ENCODE data around the gene MALL. TPM values are rescaled to one million over a fixed set of nuclear protein-coding genes. Genes with fewer than 3 reads are reported as not detected.
A peak's percentile ranks its signal among the peaks of the same experiment; 100 is the strongest.
"Not testable (repeated sequence)": the region's sequence is repeated elsewhere in the genome, so short reads cannot be mapped to it uniquely, and the experiment has no call there.

Gene MALL
- total and polyA plus RNA-seq, 2 donors, result 1.2 to 7.7 TPM

DNA sequence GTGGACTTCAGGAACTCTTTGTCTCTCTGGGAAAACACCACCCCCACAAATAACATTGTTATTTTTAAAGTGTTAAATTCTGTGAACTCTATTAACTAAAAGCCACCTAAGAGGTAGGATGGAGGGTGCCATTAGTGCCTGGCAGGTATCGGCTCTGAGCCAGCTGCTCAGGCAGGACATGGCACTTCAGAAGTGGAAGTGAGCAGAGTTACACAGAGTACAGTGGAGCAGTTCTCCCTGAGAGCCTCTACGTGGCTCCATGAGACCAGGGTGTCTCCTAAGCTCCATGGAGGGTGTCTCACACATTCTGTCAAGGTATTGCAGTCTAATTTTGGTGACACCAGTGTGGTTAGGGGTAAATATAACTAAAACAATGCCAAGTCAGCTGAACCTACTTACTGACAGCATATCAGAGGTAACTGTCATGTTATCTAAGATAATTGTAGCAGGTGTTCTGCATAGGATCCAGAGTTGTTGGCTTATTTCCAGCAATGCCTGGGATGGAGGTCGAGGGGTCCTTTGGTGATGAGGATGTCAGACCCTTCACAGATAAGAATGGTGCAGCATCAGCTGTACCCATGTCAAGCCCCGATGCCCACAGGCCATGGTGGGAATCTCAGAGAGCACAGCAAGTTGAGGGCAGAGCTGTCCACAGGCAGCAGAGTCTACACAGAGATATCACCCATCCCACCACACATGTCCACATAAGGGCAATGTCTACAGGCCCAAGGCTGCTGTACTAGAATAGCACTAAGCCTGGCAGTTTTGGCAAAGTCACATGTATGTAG lies 8.6 kb upstream of the MALL start:
- DNase-seq (ENCODE audit: low read depth in 6 of 9, low spot score in 9 of 9), result no peak
- Histone ChIP-seq H3K9me3 (ENCODE audit: control insufficient read depth in 2 of 2, insufficient read depth in 1 of 2, low read length in 1 of 2) (no peaks in the 10 kb centered on the region), H3K27ac (ENCODE audit: low read depth in 1 of 2, low read length in 1 of 2) (no peak overlapping the region), H3K36me3 (ENCODE audit: control insufficient read depth in 2 of 2, insufficient read depth in 2 of 2, low read length in 1 of 2) (no peaks in the 10 kb centered on the region), H3K27me3 (ENCODE audit: control insufficient read depth in 2 of 2, insufficient read depth in 1 of 2, low read length in 1 of 2) (no peaks in the 10 kb centered on the region), H3K4me1 (ENCODE audit: control insufficient read depth in 2 of 2, insufficient read depth in 2 of 2, low read length in 2 of 2) (no peaks in the 10 kb centered on the region), H3K4me3 (ENCODE audit: low read length in 2 of 2) (no peak overlapping the region)
- WGBS, result 95% methylated on average over 4 of the region's 4 CpGs

DNA sequence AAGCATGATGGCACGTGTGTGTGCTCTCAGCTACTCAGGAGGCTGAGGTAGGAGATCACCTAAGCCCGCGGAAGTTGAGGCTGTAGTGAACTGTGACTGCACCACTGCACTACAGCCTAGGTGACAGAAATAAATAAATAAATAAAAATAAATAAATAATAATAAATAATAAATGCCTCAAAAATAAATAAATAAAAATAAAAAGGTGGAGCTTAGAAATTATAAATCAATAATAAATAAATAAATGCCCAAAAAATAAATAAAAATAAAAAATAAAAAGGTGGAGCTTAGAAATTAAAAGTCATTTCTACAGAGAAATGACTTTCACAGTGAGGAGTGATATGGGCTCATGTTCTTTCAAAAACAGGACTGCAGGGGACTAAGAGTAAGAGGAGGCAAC lies 6.0 kb upstream of the MALL start:
- no peaks in the 10 kb centered on the region for H3K4me1 ChIP-seq (ENCODE audit: control insufficient read depth in 2 of 2, insufficient read depth in 2 of 2, low read length in 2 of 2)
- no peaks in the 10 kb centered on the region for H3K9me3 ChIP-seq (ENCODE audit: control insufficient read depth in 2 of 2, insufficient read depth in 1 of 2, low read length in 1 of 2)
- no peak for DNase-seq (ENCODE audit: low read depth in 6 of 9, low spot score in 9 of 9)
- H3K4me3 ChIP-seq (ENCODE audit: low read length in 2 of 2), result no peak overlapping the region
- H3K27ac ChIP-seq (ENCODE audit: low read depth in 1 of 2, low read length in 1 of 2), result no peak overlapping the region
- 96% methylated on average over 3 of the region's 3 CpGs for WGBS
- peaks cover 0 to 16% of the 10 kb centered on the region in 2 donors for H3K27me3 ChIP-seq (ENCODE audit: control insufficient read depth in 2 of 2, insufficient read depth in 1 of 2, low read length in 1 of 2)
- no peaks in the 10 kb centered on the region for H3K36me3 ChIP-seq (ENCODE audit: control insufficient read depth in 2 of 2, insufficient read depth in 2 of 2, low read length in 1 of 2)

GRCh38 chr2:110121052-110121334 lies 5.4 kb upstream of the MALL start:
- no peaks in the 10 kb centered on the region for H3K36me3 ChIP-seq (ENCODE audit: control insufficient read depth in 2 of 2, insufficient read depth in 2 of 2, low read length in 1 of 2)
- WGBS, result 96% methylated on average over 2 of the region's 2 CpGs
- no peak overlapping the region for H3K4me3 ChIP-seq (ENCODE audit: low read length in 2 of 2)
- no peaks in the 10 kb centered on the region for H3K9me3 ChIP-seq (ENCODE audit: control insufficient read depth in 2 of 2, insufficient read depth in 1 of 2, low read length in 1 of 2)
- no peak overlapping the region for H3K27ac ChIP-seq (ENCODE audit: low read depth in 1 of 2, low read length in 1 of 2)
- DNase-seq (ENCODE audit: low read depth in 6 of 9, low spot score in 9 of 9), result no peak
- no peaks in the 10 kb centered on the region for H3K4me1 ChIP-seq (ENCODE audit: control insufficient read depth in 2 of 2, insufficient read depth in 2 of 2, low read length in 2 of 2)
- peaks cover under 1 to 22% of the 10 kb centered on the region in 2 donors for H3K27me3 ChIP-seq (ENCODE audit: control insufficient read depth in 2 of 2, insufficient read depth in 1 of 2, low read length in 1 of 2)

DNA sequence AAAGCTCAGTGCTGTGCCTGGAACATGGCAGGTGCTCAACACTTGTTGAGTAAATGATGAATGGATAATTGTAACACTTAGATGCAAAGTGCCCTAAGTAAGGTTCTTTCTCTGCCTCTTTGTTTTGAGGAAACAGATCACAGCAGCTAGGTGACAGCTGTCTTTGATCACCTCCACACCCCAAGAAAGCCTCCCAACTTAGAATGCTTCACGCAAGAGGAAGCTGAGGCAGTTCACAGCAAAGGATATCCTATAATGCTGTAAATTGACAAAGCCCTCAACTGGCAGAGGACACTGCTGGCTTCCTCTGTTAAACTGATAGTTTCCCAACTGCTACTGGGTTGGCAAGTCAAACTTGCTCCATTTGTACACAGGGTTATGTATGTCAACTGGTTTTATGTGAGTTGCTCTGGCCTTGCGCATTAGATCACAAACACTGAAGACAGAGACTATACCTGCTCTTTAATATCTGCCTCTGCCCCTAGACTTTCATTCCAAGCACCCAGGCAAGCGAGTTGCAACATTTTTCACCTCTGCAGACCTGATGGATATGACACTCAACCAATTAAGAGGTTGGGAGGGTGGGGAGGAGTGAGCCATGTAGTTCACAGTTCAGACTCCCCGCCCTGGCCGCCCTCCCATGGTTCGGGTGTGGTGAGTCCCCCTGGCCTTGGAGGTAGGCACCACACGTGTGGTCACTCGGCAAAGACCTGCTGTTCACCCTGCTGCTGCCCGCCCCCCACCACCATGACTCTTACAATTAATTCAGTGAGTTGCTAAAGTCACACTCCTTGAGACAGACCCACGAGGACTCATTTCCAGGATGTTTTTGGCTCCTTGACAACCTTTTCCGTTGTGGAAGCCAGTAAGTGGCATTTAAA lies 4.8 kb upstream of the MALL start:
- WGBS, result 90% methylated on average over 11 of the region's 11 CpGs
- no peak overlapping the region for H3K4me3 ChIP-seq (ENCODE audit: low read length in 2 of 2)
- peaks cover 6 to 28% of the 10 kb centered on the region in 2 donors for H3K27me3 ChIP-seq (ENCODE audit: control insufficient read depth in 2 of 2, insufficient read depth in 1 of 2, low read length in 1 of 2)
- no peaks in the 10 kb centered on the region for H3K9me3 ChIP-seq (ENCODE audit: control insufficient read depth in 2 of 2, insufficient read depth in 1 of 2, low read length in 1 of 2)
- H3K36me3 ChIP-seq (ENCODE audit: control insufficient read depth in 2 of 2, insufficient read depth in 2 of 2, low read length in 1 of 2), result no peaks in the 10 kb centered on the region
- peak in 3 of 9 donors; percentile 4 to 42 (median 16) for DNase-seq (ENCODE audit: low read depth in 6 of 9, low spot score in 9 of 9)
- H3K4me1 ChIP-seq (ENCODE audit: control insufficient read depth in 2 of 2, insufficient read depth in 2 of 2, low read length in 2 of 2), result no peaks in the 10 kb centered on the region
- H3K27ac ChIP-seq (ENCODE audit: low read depth in 1 of 2, low read length in 1 of 2), result no peak overlapping the region

- no peaks in the 10 kb centered on the region for H3K4me1 ChIP-seq (ENCODE audit: control insufficient read depth in 2 of 2, insufficient read depth in 2 of 2, low read length in 2 of 2)
- WGBS, result 33% methylated on average over 8 of the region's 8 CpGs
- H3K4me3 ChIP-seq (ENCODE audit: low read length in 2 of 2), result no peak overlapping the region
- no peaks in the 10 kb centered on the region for H3K9me3 ChIP-seq (ENCODE audit: control insufficient read depth in 2 of 2, insufficient read depth in 1 of 2, low read length in 1 of 2)
- H3K36me3 ChIP-seq (ENCODE audit: control insufficient read depth in 2 of 2, insufficient read depth in 2 of 2, low read length in 1 of 2), result no peaks in the 10 kb centered on the region
- peaks cover 13 to 46% of the 10 kb centered on the region in 2 donors for H3K27me3 ChIP-seq (ENCODE audit: control insufficient read depth in 2 of 2, insufficient read depth in 1 of 2, low read length in 1 of 2)
- DNase-seq (ENCODE audit: low read depth in 6 of 9, low spot score in 9 of 9), result no peak
- H3K27ac ChIP-seq (ENCODE audit: low read depth in 1 of 2, low read length in 1 of 2), result no peak overlapping the region
These were observed 550 bp upstream of the MALL start for GRCh38 chr2:110116033-110116710.

- H3K27me3 ChIP-seq (ENCODE audit: control insufficient read depth in 2 of 2, insufficient read depth in 1 of 2, low read length in 1 of 2), result peaks cover 13 to 46% of the 10 kb centered on the region in 2 donors
- H3K27ac ChIP-seq (ENCODE audit: low read depth in 1 of 2, low read length in 1 of 2), result no peak overlapping the region
- H3K4me1 ChIP-seq (ENCODE audit: control insufficient read depth in 2 of 2, insufficient read depth in 2 of 2, low read length in 2 of 2), result no peaks in the 10 kb centered on the region
- H3K4me3 ChIP-seq (ENCODE audit: low read length in 2 of 2), result no peak overlapping the region
- 97% methylated on average over 14 of the region's 14 CpGs for WGBS
- no peaks in the 10 kb centered on the region for H3K9me3 ChIP-seq (ENCODE audit: control insufficient read depth in 2 of 2, insufficient read depth in 1 of 2, low read length in 1 of 2)
- H3K36me3 ChIP-seq (ENCODE audit: control insufficient read depth in 2 of 2, insufficient read depth in 2 of 2, low read length in 1 of 2), result no peaks in the 10 kb centered on the region
- no peak for DNase-seq (ENCODE audit: low read depth in 6 of 9, low spot score in 9 of 9)
These were observed 779 bp downstream of the MALL start for GRCh38 chr2:110114831-110115255.

GRCh38 chr2:110113961-110114591 lies 1.5 kb downstream of the MALL start:
- no peak for DNase-seq (ENCODE audit: low read depth in 6 of 9, low spot score in 9 of 9)
- Histone ChIP-seq H3K4me1 (ENCODE audit: control insufficient read depth in 2 of 2, insufficient read depth in 2 of 2, low read length in 2 of 2) (no peaks in the 10 kb centered on the region), H3K27me3 (ENCODE audit: control insufficient read depth in 2 of 2, insufficient read depth in 1 of 2, low read length in 1 of 2) (peaks cover 13 to 46% of the 10 kb centered on the region in 2 donors), H3K9me3 (ENCODE audit: control insufficient read depth in 2 of 2, insufficient read depth in 1 of 2, low read length in 1 of 2) (no peaks in the 10 kb centered on the region), H3K4me3 (ENCODE audit: low read length in 2 of 2) (no peak overlapping the region), H3K36me3 (ENCODE audit: control insufficient read depth in 2 of 2, insufficient read depth in 2 of 2, low read length in 1 of 2) (no peaks in the 10 kb centered on the region), H3K27ac (ENCODE audit: low read depth in 1 of 2, low read length in 1 of 2) (no peak overlapping the region)
- 61% methylated on average over 8 of the region's 8 CpGs for WGBS

- not testable (repeated sequence) for H3K27ac ChIP-seq (ENCODE audit: low read depth in 1 of 2, low read length in 1 of 2); DNase-seq (ENCODE audit: low read depth in 6 of 9, low spot score in 9 of 9); H3K36me3 ChIP-seq (ENCODE audit: control insufficient read depth in 2 of 2, insufficient read depth in 2 of 2, low read length in 1 of 2); H3K4me3 ChIP-seq (ENCODE audit: low read length in 2 of 2); H3K4me1 ChIP-seq (ENCODE audit: control insufficient read depth in 2 of 2, insufficient read depth in 2 of 2, low read length in 2 of 2); H3K9me3 ChIP-seq (ENCODE audit: control insufficient read depth in 2 of 2, insufficient read depth in 1 of 2, low read length in 1 of 2); H3K27me3 ChIP-seq (ENCODE audit: control insufficient read depth in 2 of 2, insufficient read depth in 1 of 2, low read length in 1 of 2)
- WGBS, result 98% methylated on average over 2 of the region's 2 CpGs
These were observed 7.3 kb downstream of the MALL start for GRCh38 chr2:110108291-110108690.

Measured in thymus (tissue), 11 donors.